ENCODE data around the gene MLF2. TPM values are rescaled to one million over a fixed set of nuclear protein-coding genes. Genes with fewer than 3 reads are reported as not detected.

The MLF2 gene, protein sequence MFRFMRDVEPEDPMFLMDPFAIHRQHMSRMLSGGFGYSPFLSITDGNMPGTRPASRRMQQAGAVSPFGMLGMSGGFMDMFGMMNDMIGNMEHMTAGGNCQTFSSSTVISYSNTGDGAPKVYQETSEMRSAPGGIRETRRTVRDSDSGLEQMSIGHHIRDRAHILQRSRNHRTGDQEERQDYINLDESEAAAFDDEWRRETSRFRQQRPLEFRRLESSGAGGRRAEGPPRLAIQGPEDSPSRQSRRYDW
- 135 TPM for total RNA-seq
- long read RNA-seq, transcript MLF2-201 (9 exons, 1,969 nt) = major isoform, 208 of 245 reads
- long read RNA-seq, partial matches to known transcripts = 27 of 245 reads
- long read RNA-seq, other reads (novel, unspliced or antisense) = 9 of 245 reads

DNA sequence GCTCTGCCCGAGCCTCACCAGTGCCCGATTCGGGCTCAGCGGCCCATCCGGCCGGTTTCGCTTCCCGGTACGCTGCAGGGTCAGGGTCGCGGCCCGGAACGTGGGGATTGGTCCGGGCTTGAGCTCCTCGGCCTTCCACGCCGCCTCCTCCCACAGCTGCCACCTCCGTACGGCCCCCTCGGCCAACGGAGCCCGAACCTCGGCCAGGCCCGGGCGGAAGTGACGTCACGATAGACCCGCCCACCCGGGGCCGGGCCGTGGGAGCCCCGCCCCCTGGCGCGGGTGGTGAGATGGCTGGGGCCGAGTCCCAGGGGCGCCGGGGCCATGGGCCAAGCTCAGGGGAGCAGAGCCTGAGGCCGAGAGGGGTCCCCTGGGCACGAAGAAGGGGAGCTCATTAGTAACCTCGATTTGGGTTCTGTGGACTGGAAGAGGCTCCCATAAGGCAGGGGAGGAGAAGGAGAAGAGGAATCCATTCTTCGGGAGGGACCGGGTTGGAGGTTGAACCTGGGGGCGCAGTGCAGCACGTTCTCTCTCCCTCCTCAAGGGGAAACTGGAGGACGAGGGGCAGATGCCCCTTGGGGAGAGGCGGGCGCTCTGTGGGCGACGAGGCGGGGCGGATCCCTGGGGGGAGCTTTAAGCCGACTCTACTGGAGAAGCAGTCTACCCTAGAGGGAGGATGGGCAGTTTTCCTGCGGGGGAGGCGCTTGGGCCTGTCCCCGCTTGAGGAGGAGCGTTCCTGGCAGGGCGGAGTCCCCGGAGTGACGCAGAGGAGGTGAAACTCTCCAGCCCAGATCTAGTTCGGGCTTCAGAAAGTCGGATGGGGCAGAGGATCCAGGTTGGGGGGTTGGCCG lies at the start of gene MLF2:
Gene MLF2 (minus strand): TSS at position 221 of the 851 bp plus-strand sequence. CDS start 807 bp downstream, outside the sequence.
- DNase-seq (ENCODE audit: low spot score) = peak; percentile 99
- intact Hi-C loops (cut with DNase I) = loop anchor here (1.0 to 5.0 kb wide), 3 partner anchors 13 to 74 kb away; partner anchors contain the start of genes P3H3 and PTMS

DNA sequence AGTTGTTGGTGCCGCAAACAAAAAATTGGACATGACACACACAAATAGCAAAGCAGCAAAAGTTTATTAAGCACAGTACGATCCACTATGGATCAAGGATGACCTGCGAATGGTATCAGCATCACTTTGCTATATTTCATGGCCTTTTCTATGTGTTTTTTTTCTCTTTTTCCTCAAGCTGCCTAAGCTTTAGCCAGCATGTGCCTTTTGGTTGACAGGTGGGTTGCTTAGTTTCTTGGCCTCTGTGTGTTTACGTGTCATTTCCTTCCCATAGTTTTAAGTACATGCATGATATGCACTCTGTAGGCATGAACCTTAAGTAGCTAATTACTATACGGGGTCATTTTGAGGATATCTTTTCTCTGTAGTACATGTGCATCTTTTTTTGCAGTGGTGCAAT lies 46.2 kb upstream of the MLF2 start:
- intact Hi-C loops (cut with DNase I) = no loop called here
- DNase-seq (ENCODE audit: low spot score) = no peak

DNA sequence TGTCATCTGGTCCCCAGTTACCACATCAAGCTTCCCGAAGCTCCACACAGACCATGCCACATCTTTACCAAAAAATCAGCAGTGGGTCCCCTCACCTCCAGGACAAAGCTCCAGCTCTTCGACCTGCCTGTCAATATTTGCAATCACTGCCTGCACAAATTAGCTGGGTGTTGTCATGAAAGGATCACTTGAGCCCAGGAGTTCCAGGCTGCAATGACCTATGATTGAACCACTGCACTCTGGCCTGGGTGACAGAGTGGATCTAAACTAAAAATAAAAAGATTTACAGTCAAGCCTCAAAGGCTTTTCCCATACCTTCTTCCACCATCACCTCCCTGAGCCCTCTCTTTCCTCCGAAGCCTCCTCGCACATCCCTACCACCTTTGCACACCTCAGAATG lies 43.6 kb upstream of the MLF2 start:
- no peak for DNase-seq (ENCODE audit: low spot score)
- intact Hi-C loops (cut with DNase I) = no loop called here

DNA sequence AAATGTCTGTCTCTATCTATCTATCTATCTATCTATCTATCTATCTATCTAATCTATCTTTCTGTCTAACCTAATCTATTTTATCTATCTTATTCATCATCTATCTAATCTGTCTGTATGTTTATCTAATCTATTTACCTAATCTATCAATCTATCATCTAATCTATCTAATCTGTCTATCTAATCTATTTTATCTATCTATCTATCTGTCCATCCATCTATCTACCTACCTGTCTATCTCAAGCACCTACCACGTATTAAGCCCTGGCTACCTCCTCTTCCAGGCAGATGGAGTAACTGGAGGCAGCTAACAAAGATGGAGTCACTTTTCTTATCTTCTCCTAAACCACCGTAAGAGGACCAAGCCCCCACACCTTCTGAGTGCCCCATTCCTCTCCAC lies 42.1 kb upstream of the MLF2 start:
- no peak for DNase-seq (ENCODE audit: low spot score)
- intact Hi-C loops (cut with DNase I) = no loop called here

DNA sequence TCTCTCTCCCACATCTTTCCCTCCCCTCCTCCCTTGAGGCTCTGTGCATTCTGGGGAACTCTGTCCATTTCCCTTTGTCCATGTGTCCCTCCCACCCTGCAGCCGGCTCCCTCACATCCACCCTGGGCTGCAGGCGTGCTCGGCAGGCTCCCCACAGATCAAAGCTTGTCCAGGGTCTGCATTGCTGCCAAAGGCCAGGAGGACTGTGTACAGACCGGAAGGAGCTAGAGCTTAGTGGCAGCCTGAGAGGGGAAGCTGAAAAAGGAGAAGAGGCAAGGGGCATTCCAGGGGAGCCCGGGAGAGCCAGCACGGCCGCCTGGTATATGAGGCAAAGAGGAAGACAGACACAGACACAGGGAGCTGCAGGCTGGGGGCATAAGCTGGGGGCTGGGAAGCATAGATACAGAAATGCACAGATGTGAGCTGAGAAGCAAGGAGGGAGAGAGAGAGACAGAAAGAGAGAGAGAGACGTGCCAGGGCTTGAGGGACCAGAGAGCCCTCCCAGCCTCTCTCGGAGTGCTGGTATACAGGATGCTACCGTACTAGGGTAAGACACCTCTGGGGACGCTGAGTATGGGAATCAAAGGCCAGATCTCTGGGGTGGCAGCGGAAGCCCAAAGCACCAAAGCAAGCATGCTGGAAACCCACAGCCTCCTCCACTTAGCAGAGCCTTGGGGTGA lies 39.7 kb upstream of the MLF2 start:
- intact Hi-C loops (cut with DNase I) = no loop called here
- peak; percentile 82 for DNase-seq (ENCODE audit: low spot score)

DNA sequence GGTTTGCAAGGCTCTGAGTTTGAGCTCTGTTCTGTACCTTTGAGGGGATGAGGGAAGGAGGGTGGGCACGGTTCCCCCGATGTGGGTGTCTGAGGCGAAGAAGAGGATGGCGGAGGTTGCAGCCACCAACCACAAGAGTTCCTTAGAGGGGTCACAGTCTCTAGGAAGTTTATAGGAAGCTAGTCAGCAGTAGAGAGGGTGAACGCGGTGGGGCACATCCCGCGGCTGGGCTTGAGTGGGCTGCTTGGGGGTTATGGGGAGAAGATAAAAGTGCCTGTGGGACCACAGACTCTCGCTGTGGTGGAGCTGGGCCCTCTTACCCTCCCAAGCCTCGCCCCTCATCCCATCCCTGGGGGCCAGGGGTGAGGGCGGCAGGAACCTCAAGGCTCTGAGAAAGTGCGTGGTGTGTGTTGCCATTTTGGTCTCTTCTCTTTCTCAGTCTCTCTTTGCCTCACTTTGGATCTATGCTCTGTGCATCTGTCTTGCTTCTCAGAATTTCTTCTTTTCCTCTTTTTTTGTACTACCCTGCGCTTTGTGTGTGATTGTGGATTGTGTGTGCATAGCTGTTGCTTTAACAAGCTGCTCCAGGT lies 39.1 kb upstream of the MLF2 start:
- DNase-seq (ENCODE audit: low spot score) = no peak

DNA sequence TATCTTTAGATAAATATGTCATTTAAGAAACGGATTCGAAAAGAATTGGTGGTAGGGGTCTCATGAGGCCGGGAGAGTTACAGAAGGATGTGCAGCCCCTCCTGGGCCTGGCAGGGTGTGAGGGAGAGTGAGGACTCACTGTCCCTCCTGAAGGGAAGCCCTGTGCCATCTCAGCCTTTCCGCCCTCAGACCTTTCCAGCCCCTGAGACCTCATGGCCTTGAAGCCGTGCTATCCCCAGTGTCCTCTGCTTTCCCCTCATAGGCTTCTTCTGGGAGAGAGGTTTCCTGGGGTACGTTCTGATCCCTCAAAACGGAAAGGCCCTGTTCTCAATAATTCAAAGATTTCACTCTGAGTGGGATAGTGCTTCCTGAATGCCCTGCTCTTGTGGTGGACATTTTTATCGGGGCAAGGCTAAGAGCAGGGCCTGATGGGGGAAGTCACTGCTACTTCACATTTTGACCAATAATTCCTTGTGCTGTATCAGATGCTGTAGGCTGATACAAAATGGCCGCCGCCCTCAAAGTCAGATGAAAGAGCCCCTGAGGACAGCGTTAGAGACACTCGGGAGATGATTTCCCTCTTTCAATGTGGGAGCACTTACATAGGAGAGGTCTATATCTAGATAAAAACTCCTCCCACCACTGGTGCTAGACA lies 37.7 kb upstream of the MLF2 start:
- no peak for DNase-seq (ENCODE audit: low spot score)
- intact Hi-C loops (cut with DNase I) = no loop called here

More for the DNA sequence above, 39.1 kb upstream of the MLF2 start:
- intact Hi-C loops (cut with DNase I) = no loop called here

DNA sequence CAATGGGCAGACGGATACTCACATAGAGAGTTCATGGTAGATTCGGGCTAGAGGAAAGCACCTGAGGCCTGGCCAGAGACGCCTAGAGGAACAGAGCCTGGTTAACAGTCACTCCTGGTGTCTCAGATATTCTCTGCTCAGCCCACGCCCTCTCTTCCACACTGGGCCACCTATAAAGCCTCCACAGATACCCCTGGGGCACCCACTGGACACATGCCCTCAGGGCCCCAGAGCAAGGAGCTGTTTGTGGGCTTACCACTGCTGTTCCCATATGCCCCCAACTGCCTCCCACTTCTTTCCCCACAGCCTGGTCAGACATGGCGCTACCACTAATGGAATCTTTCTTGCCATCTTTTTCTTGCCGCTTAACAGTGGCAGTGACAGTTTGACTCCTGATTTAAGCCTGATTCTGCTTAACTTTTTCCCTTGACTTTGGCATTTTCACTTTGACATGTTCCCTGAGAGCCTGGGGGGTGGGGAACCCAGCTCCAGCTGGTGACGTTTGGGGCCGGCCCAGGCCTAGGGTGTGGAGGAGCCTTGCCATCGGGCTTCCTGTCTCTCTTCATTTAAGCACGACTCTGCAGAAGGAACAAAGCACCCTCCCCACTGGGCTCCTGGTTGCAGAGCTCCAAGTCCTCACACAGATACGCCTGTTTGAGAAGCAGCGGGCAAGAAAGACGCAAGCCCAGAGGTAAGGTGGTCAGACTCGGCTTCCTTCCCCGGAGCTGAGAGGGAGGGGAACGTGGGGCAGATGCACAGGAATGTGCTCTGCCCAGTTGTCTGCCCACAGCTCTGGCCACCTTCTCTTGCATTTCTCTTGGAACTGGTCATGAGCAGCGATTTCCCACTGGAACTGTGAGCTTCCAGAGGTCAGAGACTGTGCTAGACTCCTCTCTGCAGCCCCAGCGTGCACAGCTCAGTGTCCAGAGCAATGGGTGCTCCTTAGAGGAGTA lies 36.3 kb upstream of the MLF2 start, which contains the start of gene CD4:
Gene CD4 (plus strand): TSS at position 557 of the 953 bp plus-strand sequence. CDS start 10,611 bp downstream, outside the sequence.
- intact Hi-C loops (cut with DNase I) = no loop called here

DNA sequence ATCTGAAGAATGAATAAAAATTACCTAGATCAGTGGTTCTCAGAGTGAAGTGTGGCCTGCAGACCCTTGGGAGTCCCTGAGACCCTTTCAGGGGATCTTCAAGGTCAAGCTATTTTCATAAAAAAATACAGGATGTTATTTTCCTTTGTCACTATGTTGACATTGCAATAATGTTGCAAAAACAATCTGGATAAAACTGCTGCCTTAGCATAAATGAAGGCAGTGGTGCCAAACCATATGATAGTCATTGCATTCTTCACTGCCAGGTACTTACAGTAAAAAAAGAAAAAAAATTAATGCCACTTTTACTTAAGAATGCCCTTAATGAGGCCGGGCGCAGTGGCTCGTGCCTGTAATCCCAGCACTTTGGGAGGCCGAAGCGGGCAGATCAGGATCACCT lies 34.4 kb upstream of the MLF2 start:
- intact Hi-C loops (cut with DNase I) = no loop called here
- DNase-seq (ENCODE audit: low spot score) = no peak

More for the DNA sequence above, 36.3 kb upstream of the MLF2 start, which contains the start of gene CD4:
- no peak for DNase-seq (ENCODE audit: low spot score)

DNA sequence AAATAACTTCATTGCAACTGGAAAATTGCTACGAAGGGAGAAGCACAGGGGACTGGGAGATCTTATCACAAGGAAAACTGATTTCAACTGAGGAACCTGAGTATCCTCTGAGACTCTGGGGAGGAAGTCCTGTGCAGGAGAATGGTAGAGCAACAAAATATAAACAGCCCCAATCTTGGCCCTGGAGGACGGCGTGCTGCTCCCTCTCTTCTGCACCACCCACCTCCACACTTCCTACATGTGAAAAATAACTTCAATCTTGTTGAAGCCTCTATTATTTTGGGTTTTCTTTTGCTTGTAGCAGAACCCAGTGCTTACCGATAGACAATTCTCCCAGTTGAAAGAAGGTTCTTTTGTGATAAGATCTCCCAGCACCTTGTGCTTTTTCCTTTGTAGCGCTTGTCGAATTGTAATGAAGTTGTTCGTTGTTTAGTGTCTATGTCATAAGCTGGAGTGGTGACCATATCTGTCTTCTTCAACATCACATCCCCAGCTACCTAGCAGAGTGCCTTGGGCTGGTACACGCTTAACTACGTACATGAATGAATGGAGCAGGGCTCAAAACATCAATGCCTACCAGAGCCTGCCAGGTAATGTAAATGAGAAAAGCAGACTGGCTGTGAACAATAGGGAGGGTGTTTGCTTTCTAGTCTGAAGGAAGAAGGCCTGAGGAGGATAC lies 33.6 kb upstream of the MLF2 start:
- intact Hi-C loops (cut with DNase I) = no loop called here
- no peak for DNase-seq (ENCODE audit: low spot score)

DNA sequence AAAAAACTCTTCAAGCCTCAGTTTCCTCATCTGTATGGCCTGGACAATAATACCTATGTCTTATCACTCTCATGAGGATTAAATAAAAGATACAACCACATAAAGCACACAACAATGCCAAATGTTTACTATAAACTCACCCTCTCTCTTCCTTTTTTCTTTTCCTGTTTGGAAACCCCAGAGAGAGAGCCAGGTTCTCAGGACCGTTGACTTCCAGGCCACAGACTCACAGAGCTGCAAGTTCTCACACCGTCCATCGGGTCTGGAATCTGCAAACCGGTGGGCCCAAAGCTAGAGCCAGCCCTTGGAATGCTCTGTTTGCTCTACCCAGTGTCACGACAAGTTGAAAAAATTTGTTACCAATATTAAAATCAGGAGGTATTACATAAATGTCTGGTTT lies 31.8 kb upstream of the MLF2 start:
- no peak for DNase-seq (ENCODE audit: low spot score)
- intact Hi-C loops (cut with DNase I) = no loop called here

DNA sequence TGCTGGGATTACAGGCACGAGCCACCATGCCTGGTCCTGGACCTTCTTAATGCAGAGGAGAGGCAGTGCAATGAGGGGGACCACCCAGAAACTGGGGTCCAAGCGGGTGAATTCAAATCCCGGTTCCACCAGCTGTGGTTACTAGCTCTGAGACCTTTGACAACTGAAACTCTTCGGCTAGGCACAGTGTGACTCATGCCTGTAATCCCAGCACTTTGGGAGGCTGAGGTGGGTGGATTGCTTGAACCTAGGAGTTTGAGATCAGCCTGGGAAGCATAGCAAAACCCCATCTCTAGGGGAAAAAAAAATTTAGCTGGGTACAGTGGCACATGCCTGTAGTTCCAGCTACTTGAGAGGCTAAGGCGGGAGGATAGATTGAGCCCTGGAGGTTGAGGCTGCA lies 31.4 kb upstream of the MLF2 start:
- intact Hi-C loops (cut with DNase I) = no loop called here
- no peak for DNase-seq (ENCODE audit: low spot score)

DNA sequence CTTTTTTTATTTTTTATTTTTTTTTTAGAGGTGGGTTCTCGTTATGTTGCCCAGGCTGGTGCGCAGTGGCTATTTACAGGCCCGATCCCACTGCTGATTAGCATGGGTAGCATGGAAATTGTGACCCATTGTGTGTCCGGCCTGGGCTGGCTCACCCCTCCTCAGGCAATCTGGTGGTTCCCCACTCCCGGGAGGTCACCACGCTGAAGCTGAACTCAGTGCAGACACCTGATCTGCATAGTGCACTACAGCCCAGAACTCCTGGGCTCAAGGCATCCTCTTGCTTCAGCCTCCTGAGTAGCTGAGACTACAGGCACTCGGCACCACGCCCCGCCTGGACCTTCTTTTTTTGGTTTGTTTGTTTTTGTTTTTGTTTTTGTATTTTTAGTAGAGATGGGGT lies 30.9 kb upstream of the MLF2 start:
- DNase-seq (ENCODE audit: low spot score) = no peak
- intact Hi-C loops (cut with DNase I) = no loop called here

DNA sequence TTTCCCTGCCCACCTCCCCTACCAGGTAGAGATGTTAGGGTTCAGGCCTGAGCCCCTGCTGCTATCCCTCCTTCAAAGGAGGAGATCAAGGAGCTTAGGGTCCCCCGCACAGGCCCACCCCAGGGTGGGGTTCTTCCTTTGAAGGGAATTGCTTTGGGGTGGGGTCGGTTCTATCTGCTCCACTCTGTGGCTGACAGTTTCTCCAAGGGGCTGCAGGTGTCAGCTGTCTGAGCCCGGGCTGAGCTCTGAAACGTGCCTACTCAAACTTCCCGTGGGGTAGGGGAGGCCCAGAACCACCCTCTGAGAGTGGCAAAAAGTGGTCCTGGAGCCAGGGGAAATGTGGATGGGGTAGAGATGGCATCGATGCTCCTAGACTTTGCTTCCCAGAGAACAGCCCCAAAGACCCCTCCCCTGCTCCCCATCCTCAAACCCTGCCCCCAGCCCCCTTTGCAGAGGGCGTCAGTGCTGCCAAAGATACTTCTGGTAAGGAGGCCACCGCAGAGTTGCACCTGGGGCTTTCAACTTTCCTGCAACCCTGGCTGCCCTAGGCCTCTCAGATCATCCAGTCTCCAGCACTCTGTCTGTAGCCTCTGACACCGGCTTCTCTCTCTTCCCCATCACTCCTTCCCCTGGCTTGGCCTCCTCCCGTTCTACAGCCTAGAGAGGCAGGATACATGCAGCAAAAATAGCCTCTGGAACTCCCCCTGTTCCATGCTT lies 30.1 kb upstream of the MLF2 start:
- no peak for DNase-seq (ENCODE audit: low spot score)
- intact Hi-C loops (cut with DNase I) = no loop called here

DNA sequence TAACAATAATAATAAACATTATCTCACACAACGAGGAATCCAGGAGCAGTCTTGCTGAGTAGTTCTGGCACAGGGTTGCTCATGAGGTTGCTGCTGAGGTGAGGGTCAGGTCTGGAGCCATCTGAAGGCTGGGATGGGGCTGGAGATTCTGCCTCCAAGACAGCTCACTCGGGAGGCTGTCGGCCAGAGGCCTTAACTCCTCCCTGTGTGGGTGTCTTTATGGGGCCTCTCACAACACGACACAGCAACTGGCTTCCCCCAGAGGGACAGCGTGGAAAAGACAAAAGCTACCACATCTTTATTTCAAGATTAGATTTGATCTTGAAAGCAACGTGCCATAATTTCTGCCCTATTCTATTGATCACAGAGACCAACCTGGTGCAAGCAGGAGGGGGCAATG lies 29.2 kb upstream of the MLF2 start:
- intact Hi-C loops (cut with DNase I) = no loop called here
- no peak for DNase-seq (ENCODE audit: low spot score)

DNA sequence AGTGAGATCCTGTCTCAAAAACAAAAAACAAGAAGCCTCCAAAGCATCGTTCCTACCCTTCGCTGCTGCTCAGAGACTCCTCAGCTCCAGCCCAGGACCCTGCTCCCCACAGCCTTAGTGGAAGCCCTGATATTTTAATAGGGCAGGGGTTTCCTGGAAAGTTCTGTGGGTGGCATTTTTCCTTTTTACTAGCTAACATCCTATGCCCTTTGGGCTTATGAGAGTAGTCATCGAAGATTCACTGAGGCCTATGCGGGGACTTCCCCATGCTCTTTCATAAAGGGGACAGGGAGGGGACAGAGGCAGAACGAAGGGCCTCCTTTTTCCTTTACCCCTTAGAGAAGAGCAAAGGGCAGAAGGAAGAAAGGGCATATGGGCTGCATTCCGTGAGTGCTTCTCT lies 27.6 kb upstream of the MLF2 start:
- intact Hi-C loops (cut with DNase I) = no loop called here
- no peak for DNase-seq (ENCODE audit: low spot score)
